Keratinocyte (primary cell): ENCODE results near the gene HDHD5.
A peak's percentile ranks its signal among the peaks of the same experiment; 100 is the strongest.

ENCODE experiments used
- EZH2 ChIP-seq: IDR thresholded peaks from one replicate; pipeline ENCODE4 v1.6.1; 2012; ENCODE audit warnings: inconsistent platforms, mild to moderate bottlenecking, low read length, moderate library complexity
- TF ChIP-seq, protein P1 (sequence below), 3 experiments: IDR thresholded peaks in 1 of 3; conservative IDR thresholded peaks in 1 of 3; optimal IDR thresholded peaks in 1 of 3; 2 replicates in 2 of 3; 3 replicates in 1 of 3; pipeline versions ENCODE3 to v1.5.1; 2011; ENCODE audit warnings: low read length in 3 of 3, mild to moderate bottlenecking in 3 of 3, moderate library complexity in 2 of 3, control low read depth in 1 of 3, inconsistent platforms in 1 of 3; ENCODE audit not compliant: insufficient read depth in 2 of 3; ENCODE audit errors: extremely low read depth in 1 of 3

DNA sequence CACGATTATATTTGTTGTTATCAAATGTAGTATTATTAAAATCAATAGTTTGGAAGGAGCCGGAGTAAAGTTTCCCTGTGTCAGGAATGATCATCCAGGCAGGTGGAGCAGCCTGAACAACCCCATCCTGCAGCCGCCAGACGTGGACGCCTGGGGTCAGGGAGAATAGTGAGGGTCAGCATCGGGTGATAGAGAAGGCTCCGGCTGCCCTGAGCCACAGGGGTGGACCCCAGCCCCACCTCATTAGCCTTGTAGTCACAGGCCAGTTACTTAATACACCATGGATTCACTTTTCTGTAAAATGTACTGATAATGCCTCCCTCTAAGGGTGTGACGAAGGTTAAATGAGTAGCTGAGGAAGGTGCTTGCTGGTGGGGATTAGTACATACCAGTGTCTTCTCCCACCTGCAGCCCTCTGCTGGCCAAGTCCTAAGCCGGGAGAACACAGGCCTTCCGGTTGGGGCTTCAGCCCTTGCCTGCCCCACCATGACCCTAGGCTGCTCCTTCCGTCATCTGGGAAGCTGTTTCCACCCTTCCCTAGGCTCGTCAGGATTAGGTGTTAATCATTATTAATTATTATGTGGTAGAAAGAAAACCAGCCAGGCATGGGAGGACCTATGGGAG, 52.8 kb downstream of the HDHD5 start:
- TF ChIP-seq, protein P1, sequence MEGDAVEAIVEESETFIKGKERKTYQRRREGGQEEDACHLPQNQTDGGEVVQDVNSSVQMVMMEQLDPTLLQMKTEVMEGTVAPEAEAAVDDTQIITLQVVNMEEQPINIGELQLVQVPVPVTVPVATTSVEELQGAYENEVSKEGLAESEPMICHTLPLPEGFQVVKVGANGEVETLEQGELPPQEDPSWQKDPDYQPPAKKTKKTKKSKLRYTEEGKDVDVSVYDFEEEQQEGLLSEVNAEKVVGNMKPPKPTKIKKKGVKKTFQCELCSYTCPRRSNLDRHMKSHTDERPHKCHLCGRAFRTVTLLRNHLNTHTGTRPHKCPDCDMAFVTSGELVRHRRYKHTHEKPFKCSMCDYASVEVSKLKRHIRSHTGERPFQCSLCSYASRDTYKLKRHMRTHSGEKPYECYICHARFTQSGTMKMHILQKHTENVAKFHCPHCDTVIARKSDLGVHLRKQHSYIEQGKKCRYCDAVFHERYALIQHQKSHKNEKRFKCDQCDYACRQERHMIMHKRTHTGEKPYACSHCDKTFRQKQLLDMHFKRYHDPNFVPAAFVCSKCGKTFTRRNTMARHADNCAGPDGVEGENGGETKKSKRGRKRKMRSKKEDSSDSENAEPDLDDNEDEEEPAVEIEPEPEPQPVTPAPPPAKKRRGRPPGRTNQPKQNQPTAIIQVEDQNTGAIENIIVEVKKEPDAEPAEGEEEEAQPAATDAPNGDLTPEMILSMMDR (optimal IDR thresholded peaks at IDR 0.05 in 1 of 3, IDR thresholded peaks at IDR 0.05 in 1 of 3, conservative IDR thresholded peaks at IDR 0.05 in 1 of 3; ENCODE audit: extremely low read depth in 1 of 3, insufficient read depth in 2 of 3, low read length in 3 of 3) = peak in 1 of 3 experiments; percentile 6
- no peak for TF ChIP-seq EZH2
